ENCODE measurements around the gene CDC42SE2.

DNA sequence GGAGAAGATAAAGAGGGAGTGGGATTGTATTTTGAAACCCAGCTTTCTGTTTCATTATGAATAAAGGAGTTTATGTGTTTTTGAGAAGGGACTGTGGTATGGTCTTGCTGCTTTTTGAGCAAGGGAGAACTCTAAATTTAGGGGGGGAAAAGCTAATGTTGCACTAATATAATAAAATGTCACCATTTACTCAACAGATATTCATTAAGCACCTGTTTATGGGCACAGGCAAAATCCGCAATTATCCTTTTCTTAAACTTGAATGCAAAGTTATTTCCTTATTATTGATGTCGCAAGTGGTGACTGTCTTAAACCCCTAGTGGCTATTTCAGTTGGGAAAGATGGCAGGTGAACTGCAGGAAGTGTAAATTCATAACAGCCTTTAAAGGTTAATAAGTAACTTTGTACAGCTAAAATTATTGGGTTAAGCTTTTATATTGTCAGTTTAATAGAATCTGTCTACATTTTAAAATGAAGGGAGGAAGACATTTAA, 1.5 kb downstream of the CDC42SE2 start:
- no peak for TF ChIP-seq GABPA (IDR thresholded peaks at IDR 0.05; ENCODE audit: low read depth)
- no peak for TF ChIP-seq CTCF (IDR thresholded peaks at IDR 0.05; ENCODE audit: insufficient read depth, low read length)
- TF ChIP-seq POLR2AphosphoS5 (IDR thresholded peaks at IDR 0.05; ENCODE audit: low read depth): no peak
- TF ChIP-seq SPI1 (IDR thresholded peaks at IDR 0.05; ENCODE audit: borderline replicate concordance, low read depth): no peak
